NAMALWA (cell line): Measurements from ENCODE around the gene TRIM28.

Source experiments
- DNase-seq: peaks from one replicate; pipeline ENCODE4 v3.0.0-alpha.2; 2015; ENCODE audit warnings: low spot score

Gene TRIM28

GRCh38 chr19:58579473-58580142 lies 35.7 kb downstream of the TRIM28 start:
- no peak for DNase-seq

GRCh38 chr19:58581227-58582141 lies 37.6 kb downstream of the TRIM28 start:
- peak; percentile 92 for DNase-seq

GRCh38 chr19:58582985-58583384 lies 39.1 kb downstream of the TRIM28 start:
- DNase-seq: no peak

- DNase-seq: no peak
These were observed 40.9 kb downstream of the TRIM28 start for GRCh38 chr19:58584498-58585441.

- no peak for DNase-seq
These were observed 41.7 kb downstream of the TRIM28 start for GRCh38 chr19:58585442-58586132.

GRCh38 chr19:58586133-58586765 lies 42.4 kb downstream of the TRIM28 start:
- DNase-seq: no peak
